Body of pancreas (tissue), 4 donors: ENCODE data around the gene KPNA6.

Experiments
- POLR2A ChIP-seq, 3 donors: fragments of 450-650 bp; IDR thresholded peaks; one replicate each; pipeline ENCODE4 v1.6.1; 2016; ENCODE audit warnings: antibody characterized with exemption in 3 of 3, mild to moderate bottlenecking in 2 of 3
- TF ChIP-seq, protein P1 (sequence below), 7 experiments: fragments of 450-650 bp in 4 of 7; fragments of 200-600 bp in 3 of 7; sonication (generic) in 3 of 7; IDR thresholded peaks; one replicate each; pipeline ENCODE4 v1.5.1; 2016 to 2019; ENCODE audit warnings: antibody characterized with exemption in 7 of 7

DNA sequence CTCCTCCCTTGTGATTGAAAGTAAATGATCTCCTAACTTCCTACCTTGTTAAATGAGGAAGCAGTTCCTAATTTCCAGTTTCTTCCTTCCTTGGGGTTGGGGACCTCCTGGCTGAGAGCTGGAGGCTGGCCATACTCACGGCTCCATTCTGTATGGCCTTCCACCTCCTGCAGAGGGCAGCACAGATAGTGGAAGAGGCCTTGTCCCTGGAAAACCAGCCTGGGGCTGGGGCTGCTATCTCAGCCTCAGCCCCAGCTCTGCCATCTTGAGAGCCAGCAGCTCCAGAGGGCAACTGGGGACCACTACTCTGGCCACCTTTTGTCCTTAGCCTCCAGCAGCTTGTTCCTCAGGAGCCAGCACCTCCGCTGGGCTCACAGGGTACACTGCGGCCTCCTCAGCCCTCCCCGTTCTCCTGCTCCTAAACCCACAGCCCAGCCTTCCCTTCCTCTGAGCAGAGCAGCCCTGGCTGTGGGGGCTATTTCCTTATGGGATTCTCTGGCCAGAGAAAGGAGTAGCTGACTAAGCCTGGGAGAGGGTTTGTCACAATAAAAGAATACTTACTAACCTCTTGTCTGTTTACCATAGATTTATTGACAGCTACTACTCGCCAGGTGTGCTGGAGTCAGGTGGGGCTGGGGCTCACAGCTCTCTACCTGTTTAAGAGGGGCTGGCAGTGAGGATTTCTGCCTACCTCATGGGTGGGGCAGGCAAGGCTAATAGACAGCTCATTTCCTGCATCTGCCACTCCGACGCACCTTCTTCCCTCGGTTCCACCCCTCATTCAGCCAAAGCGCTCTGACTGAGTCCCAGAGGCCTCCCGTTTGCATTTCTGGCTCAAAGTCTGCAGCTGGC lies 108.0 kb downstream of the KPNA6 start:
- TF ChIP-seq, protein P1, sequence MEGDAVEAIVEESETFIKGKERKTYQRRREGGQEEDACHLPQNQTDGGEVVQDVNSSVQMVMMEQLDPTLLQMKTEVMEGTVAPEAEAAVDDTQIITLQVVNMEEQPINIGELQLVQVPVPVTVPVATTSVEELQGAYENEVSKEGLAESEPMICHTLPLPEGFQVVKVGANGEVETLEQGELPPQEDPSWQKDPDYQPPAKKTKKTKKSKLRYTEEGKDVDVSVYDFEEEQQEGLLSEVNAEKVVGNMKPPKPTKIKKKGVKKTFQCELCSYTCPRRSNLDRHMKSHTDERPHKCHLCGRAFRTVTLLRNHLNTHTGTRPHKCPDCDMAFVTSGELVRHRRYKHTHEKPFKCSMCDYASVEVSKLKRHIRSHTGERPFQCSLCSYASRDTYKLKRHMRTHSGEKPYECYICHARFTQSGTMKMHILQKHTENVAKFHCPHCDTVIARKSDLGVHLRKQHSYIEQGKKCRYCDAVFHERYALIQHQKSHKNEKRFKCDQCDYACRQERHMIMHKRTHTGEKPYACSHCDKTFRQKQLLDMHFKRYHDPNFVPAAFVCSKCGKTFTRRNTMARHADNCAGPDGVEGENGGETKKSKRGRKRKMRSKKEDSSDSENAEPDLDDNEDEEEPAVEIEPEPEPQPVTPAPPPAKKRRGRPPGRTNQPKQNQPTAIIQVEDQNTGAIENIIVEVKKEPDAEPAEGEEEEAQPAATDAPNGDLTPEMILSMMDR (IDR thresholded peaks at IDR 0.05), result peak; percentile 63 to 78 (median 70)
- no peak for TF ChIP-seq POLR2A (IDR thresholded peaks at IDR 0.05)
